Fibroblast of skin of right biceps (primary cell): Measurements from ENCODE around the gene DOCK10.
"Not testable (repeated sequence)": the region's sequence is repeated elsewhere in the genome, so short reads cannot be mapped to it uniquely, and the experiment has no call there.

Source experiments
- DNase-seq: peaks from one replicate; pipeline ENCODE4 v3.0.0-alpha.2; 2013

Gene DOCK10

DNA sequence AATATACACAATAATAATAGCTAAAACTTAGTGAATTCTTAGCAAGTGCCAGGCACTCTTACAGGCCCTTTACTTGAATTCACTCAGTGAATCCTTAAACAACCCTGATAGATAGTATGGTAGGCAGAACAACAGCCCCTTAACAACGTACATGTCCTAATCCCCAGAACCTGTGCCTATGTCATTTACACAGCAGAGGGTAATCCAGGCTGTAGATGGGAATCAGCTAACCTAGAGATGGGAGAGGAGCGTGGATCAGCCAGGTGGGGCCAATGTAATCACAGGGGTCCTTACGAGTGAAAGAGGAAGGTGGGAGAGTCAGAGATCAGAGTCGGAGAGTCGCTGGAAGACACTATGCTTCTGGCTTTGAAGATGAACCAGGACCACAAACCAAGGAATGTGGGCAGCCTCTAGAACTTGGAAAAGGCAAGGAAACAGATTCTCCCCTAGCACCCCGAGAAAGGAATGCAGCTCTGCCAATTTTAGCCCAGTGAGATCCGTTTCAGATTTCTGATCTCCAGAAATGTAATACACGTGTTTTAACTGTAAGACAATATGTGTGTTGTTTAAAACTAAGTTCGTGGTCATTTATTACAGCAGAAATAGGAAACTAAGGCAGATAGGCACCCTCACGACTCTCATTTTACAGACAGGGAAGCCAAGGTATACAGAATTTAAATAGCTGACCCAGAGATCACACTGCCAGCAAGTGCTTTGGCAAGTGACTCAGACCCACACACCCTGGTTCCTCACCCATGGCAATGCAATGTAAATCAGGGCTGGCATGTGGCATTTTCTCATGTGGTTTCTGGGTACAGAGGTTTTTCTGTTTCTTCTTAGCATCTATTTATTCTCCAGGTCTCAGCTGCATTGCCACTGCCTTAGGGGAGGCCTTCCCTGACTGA lies 68.9 kb downstream of the DOCK10 start:
- DNase-seq = no peak

DNA sequence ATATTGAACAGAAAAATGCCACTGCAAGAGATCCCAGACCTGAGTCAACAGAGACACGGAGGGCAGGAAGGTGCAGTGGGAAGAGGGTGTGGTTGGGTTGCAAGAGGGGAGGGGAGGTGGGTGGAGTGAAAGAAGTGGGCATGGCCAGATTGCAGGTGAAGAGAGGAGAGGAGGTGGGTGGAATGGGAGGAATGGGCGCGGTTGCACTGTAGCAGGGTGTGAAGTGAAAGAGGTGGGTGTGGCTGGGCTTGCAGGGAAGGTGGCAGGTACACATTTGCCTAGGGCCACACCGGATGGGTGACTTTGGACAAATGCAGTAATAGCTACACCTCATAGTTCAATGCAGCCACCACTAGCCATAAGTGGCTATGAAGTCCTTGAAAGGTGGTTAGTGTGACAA lies 71.1 kb downstream of the DOCK10 start:
- no peak for DNase-seq

DNA sequence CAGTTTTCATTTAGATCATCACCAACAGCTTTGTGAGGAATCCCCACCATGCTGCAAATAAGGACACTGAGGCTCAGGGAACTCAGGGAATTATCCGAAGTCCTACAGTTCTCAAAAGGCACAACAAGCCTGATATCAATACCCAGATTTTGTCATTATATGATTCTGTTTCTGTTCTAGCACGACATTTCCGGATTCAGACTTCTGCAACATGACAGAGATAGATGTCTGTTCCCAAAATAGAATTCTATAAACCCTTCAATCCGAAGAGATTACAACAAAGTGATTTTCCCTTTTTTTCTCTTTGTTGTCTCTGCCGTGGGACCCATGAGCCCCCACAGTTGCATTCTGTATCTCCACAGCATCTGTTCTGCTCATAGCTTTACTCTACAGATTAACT lies 72.0 kb downstream of the DOCK10 start:
- DNase-seq = no peak

DNA sequence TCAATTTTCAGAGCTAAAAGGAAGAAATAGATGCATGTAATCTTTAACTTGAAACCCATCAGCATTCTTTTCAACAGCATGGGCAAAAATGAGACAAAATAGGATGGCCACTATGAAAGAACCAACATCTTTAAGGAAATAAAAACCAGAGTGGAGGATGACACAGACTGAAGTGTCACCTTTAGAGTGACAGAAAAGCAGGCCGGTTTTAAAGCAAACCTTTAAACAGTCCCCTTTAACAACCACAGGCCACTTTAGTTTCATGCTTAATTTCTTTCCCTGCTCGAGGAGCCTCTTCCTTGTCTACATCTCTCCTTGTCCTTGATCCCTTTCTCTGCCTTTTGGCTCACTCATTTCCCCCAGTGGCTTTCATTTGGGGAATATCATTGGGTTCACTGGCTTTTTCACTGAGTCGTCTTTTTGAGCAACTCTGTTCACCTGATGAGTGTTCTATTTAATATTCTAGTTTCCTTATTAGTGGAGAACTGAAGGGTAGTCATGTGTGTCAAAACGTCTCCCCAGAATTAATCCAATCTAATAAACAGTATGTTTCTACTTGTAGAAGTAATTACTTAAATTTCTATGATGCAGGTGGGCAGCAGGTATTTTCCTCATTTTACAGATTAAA lies 72.5 kb downstream of the DOCK10 start:
- no peak for DNase-seq

- DNase-seq = no peak
These were observed 73.2 kb downstream of the DOCK10 start for GRCh38 chr2:224969095-224969494.

DNA sequence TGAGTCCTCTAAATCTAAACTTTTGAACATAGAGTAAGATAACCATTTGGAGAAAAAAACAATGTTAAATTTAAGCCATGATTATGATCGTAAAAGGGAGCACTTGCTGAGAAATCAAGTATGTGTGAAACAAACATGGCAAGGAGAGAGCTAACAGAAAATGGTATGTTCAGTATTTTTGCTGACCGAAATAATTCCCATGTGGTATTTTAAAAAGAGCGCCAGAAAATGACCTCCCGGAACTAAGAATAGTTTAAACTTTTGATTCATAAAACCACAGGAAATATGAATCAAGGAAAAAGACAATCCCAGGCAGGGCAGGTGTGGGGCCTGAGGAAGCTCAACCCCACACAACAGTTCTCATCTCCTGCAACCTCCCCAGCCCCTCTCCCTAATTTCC lies 74.2 kb downstream of the DOCK10 start:
- DNase-seq = peak; percentile 47

DNA sequence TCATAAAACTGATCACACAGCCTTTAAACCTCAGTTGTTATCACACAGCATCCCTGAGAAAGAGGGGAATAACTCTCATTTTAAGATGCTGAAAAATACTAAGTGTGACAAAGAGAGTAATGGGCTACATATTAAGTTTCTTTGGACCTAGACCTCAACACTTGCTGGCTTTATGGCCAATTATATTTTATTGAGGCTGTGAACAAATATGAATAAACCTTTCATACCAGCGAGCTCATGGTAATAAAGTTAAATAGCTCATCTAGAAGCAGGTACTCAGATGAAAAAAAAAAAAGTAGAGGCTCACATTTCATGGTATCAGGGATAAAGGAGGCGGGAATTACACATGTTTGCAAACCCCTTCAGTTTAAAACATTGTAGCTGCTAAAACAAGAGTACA lies 75.7 kb downstream of the DOCK10 start:
- DNase-seq = no peak

- DNase-seq = no peak
These were observed 82.7 kb downstream of the DOCK10 start for GRCh38 chr2:224959556-224959955.

DNA sequence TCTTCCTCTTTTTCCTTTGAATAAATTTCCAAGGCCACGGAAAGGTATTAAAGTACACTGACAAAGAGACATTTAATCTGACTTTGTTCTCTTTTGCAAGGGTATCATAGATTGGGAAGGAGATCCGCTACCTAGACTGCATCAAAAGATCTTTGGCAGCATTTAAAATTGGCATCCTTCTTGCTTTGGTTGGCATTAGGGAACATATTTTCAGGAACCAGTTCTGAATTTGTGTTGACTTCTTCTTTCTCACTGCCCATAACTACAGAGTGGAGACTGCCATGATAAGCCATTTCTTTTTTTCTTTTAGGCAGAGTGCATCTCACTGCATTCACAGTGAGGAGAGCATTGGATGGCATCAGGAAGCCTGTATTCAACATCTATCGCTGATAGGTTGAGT lies 83.4 kb downstream of the DOCK10 start:
- DNase-seq = no peak

- peak; percentile 82 for DNase-seq
These were observed 83.8 kb downstream of the DOCK10 start for GRCh38 chr2:224958462-224958857.

DNA sequence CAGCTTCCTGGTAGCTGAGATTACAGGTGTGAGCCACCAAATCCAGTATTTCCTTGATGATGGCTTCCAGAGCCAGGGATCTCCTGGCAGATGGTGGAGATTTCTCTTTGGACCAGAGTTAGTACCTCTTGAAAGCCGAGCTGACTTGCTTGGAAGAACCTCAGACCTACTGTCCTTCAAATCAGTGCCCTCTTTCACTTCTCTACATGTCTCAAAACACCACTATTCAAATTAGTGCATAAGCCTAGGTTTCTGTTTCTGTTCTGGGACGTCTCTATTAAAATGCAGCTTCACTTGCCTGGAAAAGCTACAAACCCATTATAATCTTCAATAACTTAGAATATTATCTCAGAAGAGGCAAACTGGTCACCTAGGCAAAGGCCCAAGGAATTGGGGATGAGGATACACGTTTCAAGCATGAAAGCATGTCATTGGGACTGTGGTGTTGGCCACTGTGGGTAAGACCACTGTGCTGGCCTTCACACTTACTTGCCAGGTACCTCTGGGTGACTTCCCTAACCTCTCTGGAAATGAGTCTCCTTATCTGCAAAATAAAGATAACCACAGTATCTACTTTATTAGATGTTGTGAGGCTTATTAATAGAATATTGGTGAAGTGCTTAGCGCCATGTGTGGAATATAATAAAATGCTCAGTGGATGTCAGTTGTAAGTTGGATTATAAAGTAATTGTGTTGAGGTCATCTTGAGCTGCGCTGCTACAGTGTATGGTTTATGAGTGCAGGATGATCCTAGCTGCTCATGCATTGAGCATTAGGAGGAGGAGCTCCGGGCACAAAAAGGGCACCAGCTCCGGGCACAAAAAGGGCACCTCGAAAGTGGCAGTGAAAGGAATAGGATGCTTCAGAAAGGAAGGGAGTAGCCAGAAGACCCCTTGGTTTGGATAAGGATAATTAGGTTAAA lies 84.5 kb downstream of the DOCK10 start:
- no peak for DNase-seq

DNA sequence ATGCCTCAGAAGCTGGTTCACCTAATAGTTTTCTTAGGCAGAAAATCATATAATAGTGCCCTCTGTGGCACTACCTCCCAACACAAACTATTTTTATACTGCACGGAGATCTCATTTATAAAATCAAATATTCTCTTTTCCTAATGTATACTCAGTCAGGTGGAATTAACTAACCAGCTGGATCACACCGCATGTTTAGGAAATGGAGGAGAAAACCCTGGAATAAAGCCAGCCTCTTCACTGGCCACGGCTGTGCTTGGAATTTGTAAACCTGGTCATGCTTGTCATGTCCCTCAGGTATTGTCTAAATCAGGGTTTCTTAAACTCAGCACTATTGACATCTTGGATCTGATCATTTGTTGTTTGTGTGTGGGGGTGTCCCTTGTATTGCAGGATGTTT lies 85.6 kb downstream of the DOCK10 start:
- DNase-seq = no peak

GRCh38 chr2:224954980-224955379 lies 87.3 kb downstream of the DOCK10 start:
- no peak for DNase-seq

- no peak for DNase-seq
These were observed 89.2 kb downstream of the DOCK10 start for GRCh38 chr2:224952936-224953657.

GRCh38 chr2:224951723-224952481 lies 90.4 kb downstream of the DOCK10 start:
- no peak for DNase-seq

DNA sequence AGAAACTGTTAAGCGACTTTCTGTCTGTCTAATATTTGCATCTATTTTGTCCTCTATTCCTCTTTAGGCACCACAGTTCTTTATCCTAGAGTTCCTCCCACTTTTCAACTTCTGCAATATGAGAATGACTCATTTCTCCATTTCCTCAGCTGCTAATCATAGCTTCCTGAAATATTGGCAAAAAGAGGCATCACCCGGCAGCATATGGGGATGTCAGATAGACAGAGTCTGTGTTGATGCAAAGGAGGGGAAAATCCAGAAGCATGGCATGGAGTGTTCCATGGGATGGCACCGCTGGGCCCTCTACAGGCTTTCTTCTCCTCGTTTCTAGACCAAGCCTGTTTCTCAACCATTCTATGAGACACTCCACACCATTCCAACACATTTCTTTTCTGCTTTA lies 93.4 kb downstream of the DOCK10 start:
- peak; percentile 71 for DNase-seq

GRCh38 chr2:224948005-224948404 lies 94.3 kb downstream of the DOCK10 start:
- DNase-seq = no peak

DNA sequence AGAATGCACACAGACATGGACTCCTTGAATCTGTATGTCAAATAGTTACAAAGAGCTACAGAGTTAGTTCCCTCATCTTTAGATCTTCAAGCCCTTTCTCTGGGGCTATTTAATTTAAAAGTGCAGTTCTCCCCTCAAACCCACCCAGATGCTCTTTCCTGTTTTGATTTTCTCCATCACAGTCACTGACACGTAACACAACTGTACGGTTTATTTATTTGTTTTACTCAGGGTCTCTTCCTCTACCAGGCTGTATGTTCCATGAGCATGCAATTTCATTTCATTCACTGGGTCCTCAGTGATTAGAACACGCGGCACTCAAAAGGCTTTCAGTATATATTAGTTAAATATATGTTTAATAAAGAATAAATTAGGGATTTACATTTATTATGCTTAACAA lies 94.7 kb downstream of the DOCK10 start:
- no peak for DNase-seq

- peak; percentile 84 for DNase-seq
These were observed 95.4 kb downstream of the DOCK10 start for GRCh38 chr2:224946895-224947294.

- DNase-seq = no peak
These were observed 97.3 kb downstream of the DOCK10 start for GRCh38 chr2:224944707-224945547.

DNA sequence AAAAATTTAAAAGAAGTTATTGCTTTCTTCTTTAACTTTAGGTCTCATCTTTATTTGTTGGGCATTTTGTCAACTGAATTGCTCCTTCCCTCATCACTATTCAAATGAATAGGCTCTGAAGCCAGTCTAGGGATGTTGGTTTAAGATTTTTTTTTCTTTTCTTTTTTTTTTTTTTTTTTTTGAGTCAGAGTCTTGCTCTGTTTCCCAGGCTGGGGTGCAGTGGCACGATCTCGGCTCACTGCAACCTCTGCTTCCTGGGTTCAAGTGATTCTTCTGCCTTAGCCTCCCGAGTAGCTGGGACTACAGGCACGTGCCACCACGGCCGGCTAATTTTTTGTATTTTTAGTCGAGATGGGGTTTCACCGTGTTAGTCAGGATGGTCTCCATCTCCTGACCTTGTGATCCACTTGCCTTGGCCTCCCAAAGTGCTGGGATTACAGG lies 98.6 kb downstream of the DOCK10 start:
- not testable (repeated sequence) for DNase-seq
